Measurements from ENCODE around the gene SMYD3. TPM values are rescaled to one million over a fixed set of nuclear protein-coding genes. Genes with fewer than 3 reads are reported as not detected.
"Not testable (repeated sequence)": the region's sequence is repeated elsewhere in the genome, so short reads cannot be mapped to it uniquely, and the experiment has no call there.

Gene SMYD3
- total and polyA plus RNA-seq, 9 donors, result 10.8 to 24.0 (median 13.7) TPM

DNA sequence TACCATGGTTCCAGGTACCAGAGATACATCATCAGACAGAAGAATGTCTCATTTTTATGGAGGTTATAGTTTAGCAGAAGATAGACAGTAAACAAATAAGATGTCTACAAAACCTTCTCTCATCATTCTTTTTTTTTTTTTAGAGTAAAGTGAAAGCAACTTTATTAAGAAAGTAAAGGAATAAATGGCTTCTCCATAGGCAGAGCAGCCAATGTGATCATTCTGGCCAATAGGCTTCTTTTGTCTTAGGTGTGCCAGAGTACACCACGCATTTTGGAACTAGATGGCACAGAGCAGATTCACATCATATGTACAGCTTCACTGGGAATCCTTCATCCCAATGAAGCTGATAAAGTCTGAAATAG is 428.2 kb downstream of the SMYD3 start:
- intact Hi-C loops (cut with DNase I), result loop anchor here in 1 of 4 donors (5.0 kb wide), 1 partner anchor 437 kb away; no protein-coding TSS in a partner anchor

DNA sequence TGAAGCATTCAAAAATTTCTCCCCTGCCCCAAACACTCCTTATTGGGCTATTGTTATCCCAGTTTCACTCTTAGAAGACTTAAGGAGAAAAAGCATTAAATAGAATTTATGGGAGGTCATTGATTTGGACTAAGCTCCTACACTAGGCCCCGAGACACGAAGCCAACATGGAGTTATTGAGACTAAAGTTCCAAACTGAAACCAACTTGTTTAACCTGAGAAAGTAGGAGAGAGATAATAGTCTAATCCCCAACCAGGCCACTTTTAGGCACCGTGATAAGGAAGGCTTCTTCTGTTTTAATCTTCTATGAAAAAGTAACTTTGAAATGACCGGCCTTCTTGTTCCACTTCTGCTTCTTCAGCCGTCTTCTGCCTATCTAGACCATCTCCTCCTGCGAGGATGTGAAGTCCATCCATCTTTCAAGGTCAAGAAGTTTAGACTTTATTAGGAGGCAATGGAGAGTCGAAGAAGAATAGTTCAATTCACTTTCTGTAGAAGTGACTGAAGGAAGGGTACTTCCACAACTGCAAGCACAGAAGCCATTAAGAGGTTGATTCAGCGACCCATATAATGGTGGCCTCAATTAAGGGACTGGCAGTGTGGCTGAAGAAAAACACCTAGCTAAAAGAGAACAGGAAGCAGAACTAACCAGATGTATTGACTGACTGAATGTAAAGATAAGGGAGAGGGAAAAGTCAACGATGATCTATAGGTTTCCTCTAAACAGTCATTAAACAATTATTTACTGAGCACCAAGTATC is 428.8 kb downstream of the SMYD3 start:
- no peaks in the 10 kb centered on the region for H3K4me1 ChIP-seq (ENCODE audit: insufficient read depth)
- no peaks in the 10 kb centered on the region for H3K27me3 ChIP-seq
- no peak overlapping the region for H3K4me3 ChIP-seq
- WGBS, 3 donors, result 74 to 79% (median 79%) methylated on average over 9 of the region's 9 CpGs
- H3K9me3 ChIP-seq, result no peaks in the 10 kb centered on the region
- DNase-seq, result no peak
- H3K27ac ChIP-seq, result no peak overlapping the region
- TF ChIP-seq POLR2A (IDR thresholded peaks at IDR 0.05) (no peak), EP300 (IDR thresholded peaks at IDR 0.05) (no peak)
- TF ChIP-seq, protein P1, sequence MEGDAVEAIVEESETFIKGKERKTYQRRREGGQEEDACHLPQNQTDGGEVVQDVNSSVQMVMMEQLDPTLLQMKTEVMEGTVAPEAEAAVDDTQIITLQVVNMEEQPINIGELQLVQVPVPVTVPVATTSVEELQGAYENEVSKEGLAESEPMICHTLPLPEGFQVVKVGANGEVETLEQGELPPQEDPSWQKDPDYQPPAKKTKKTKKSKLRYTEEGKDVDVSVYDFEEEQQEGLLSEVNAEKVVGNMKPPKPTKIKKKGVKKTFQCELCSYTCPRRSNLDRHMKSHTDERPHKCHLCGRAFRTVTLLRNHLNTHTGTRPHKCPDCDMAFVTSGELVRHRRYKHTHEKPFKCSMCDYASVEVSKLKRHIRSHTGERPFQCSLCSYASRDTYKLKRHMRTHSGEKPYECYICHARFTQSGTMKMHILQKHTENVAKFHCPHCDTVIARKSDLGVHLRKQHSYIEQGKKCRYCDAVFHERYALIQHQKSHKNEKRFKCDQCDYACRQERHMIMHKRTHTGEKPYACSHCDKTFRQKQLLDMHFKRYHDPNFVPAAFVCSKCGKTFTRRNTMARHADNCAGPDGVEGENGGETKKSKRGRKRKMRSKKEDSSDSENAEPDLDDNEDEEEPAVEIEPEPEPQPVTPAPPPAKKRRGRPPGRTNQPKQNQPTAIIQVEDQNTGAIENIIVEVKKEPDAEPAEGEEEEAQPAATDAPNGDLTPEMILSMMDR (IDR thresholded peaks at IDR 0.05), result no peak
- intact Hi-C loops (cut with DNase I), result loop anchor here in 1 of 4 donors (5.0 kb wide), 1 partner anchor 436 kb away; no protein-coding TSS in a partner anchor
- no peaks in the 10 kb centered on the region for H3K36me3 ChIP-seq

More for the DNA sequence above, 428.2 kb downstream of the SMYD3 start:
- TF ChIP-seq POLR2A (IDR thresholded peaks at IDR 0.05) (no peak), EP300 (IDR thresholded peaks at IDR 0.05) (no peak)
- TF ChIP-seq, protein P1 (IDR thresholded peaks at IDR 0.05), result no peak
- Histone ChIP-seq H3K27ac (no peak overlapping the region), H3K4me3 (no peak overlapping the region), H3K4me1 (ENCODE audit: insufficient read depth) (no peaks in the 10 kb centered on the region), H3K9me3 (no peaks in the 10 kb centered on the region), H3K36me3 (no peaks in the 10 kb centered on the region), H3K27me3 (no peaks in the 10 kb centered on the region)
- no peak for DNase-seq
- 86 to 91% (median 88%) methylated on average over 1 of the region's 1 CpG for WGBS, 3 donors

DNA sequence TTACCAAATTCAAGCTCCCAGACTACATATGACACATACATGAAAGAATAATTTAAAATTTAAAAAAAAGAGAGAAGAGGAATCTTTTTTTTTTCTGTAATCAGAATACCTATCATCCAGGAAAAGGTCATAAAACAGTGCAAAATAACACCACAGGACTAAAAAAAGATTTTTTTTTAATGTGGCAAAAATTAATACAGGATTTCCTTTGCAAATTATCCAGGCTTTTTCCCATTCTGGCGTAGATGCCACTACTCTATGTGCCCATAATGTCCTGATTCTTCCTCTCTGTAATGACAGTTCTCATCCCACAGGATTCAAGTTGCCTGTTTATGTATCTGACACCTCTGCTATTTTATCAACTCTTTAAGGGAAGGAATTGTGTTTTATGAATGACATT is 429.6 kb downstream of the SMYD3 start:
- WGBS, 3 donors, result 71 to 92% (median 82%) methylated on average over 1 of the region's 1 CpG
- no peak for DNase-seq
- no peaks in the 10 kb centered on the region for H3K27me3 ChIP-seq

DNA sequence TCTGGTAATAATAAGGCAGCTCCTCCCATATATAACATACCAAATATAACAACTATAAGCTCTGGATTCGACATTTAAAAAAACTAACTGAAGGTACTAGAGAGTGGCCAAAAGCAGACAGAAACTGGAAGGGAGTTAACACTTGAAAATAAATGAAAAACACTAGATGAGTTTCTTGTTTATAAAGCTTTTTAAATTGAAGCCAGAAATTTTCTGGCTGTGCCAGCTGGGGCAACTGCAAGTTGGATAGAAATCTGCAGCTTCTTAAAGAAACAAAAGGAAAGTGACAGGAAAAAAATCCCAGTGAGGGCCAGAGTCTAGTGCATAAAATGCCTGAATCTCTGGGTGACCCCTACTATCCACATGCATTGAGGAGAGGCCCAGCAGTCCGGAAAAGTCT is 432.7 kb downstream of the SMYD3 start:
- TF ChIP-seq EP300 (IDR thresholded peaks at IDR 0.05), result no peak
- Histone ChIP-seq H3K36me3 (no peaks in the 10 kb centered on the region), H3K4me3 (no peak overlapping the region), H3K27ac (no peak overlapping the region), H3K9me3 (no peaks in the 10 kb centered on the region), H3K27me3 (no peaks in the 10 kb centered on the region), H3K4me1 (ENCODE audit: insufficient read depth) (peaks cover 2% of the 10 kb centered on the region)
- intact Hi-C loops (cut with DNase I), result no loop called here
- DNase-seq, result no peak
- WGBS, 3 donors, result 62 to 80% (median 75%) methylated on average over 2 of the region's 2 CpGs

More for the DNA sequence above, 429.6 kb downstream of the SMYD3 start:
- intact Hi-C loops (cut with DNase I), result loop anchor here in 1 of 4 donors (5.0 kb wide), 1 partner anchor 435 kb away; no protein-coding TSS in a partner anchor
- TF ChIP-seq EP300 (IDR thresholded peaks at IDR 0.05) (no peak), POLR2A (IDR thresholded peaks at IDR 0.05) (no peak)
- TF ChIP-seq, protein P1 (IDR thresholded peaks at IDR 0.05), result no peak
- Histone ChIP-seq H3K36me3 (no peaks in the 10 kb centered on the region), H3K4me1 (ENCODE audit: insufficient read depth) (no peaks in the 10 kb centered on the region), H3K27ac (no peak overlapping the region), H3K4me3 (no peak overlapping the region), H3K9me3 (no peaks in the 10 kb centered on the region)

DNA sequence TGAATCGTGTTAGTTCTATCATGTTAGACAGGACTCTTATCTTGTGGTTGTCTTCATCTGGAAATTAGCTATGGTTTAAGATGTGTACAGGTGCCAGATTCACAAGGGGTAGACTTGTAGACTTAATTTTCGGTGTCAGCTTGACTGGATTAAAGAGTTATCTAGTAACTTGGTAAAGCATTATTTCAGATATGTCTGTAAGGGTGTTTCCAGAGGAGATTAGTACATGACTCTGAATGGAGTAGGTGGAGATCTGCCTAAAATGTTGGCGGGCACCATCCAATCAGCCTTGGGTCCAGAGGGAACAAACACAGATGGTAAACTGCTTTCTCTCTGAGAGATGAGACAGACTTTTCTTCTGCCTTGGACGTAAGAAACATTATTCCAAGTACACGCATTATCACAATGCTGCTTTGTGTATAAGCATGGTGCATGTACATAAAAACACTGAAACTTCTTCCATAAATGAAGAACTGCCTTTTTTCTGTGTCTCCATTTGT is 434.6 kb downstream of the SMYD3 start:
- peaks cover 3% of the 10 kb centered on the region for H3K4me1 ChIP-seq (ENCODE audit: insufficient read depth)
- no peak overlapping the region for H3K4me3 ChIP-seq
- no peaks in the 10 kb centered on the region for H3K36me3 ChIP-seq
- H3K27ac ChIP-seq, result no peak overlapping the region
- DNase-seq, result no peak
- H3K9me3 ChIP-seq, result no peaks in the 10 kb centered on the region
- intact Hi-C loops (cut with DNase I), result no loop called here
- no peaks in the 10 kb centered on the region for H3K27me3 ChIP-seq
- 94 to 99% (median 95%) methylated on average over 5 of the region's 5 CpGs for WGBS, 3 donors
- TF ChIP-seq, protein P1 (IDR thresholded peaks at IDR 0.05), result no peak
- TF ChIP-seq EP300 (IDR thresholded peaks at IDR 0.05), result no peak
- no peak for TF ChIP-seq POLR2A (IDR thresholded peaks at IDR 0.05)

DNA sequence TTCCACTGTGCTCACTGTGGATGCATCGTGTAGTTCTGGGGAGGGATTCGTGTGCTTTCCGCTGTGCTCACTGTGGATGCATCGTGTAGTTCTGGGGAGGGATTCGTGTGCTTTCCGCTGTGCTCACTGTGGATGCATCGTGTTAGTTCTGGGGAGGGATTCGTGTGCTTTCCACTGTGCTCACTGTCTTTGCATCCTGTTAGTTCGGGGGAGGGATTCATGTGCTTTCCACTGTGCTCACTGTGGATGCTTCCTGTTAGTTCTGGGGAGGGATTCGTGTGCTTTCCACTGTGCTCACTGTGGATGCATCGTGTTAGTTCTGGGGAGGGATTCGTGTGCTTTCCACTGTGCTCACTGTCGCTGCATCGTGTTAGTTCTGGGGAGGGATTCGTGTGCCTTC is 435.1 kb downstream of the SMYD3 start:
- H3K27ac ChIP-seq; DNase-seq; H3K36me3 ChIP-seq; H3K27me3 ChIP-seq; intact Hi-C loops (cut with DNase I); H3K9me3 ChIP-seq; H3K4me1 ChIP-seq (ENCODE audit: insufficient read depth); H3K4me3 ChIP-seq: not testable (repeated sequence)
- WGBS, 3 donors, result 60 to 90% (median 78%) methylated on average over 8 to 15 of the region's 15 CpGs

DNA sequence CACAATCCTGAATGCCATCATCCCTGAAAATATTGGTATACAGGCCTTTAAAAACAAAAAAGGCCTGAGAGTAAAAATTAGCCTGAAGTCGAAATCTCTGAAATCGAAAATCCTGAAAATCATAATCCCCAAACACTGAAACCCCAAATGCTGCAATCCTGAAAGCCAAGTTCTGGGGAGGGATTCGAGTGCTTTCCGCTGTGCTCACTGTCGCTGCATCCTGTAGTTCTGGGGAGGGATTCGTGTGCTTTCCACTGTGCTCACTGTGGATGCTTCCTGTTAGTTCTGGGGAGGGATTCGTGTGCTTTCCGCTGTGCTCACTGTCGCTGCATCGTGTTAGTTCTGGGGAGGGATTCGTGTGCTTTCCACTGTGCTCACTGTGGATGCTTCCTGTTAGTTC is 435.5 kb downstream of the SMYD3 start:
- DNase-seq; H3K4me1 ChIP-seq (ENCODE audit: insufficient read depth); H3K27ac ChIP-seq; intact Hi-C loops (cut with DNase I); H3K9me3 ChIP-seq; H3K4me3 ChIP-seq; H3K36me3 ChIP-seq; H3K27me3 ChIP-seq: not testable (repeated sequence)
- 77 to 89% (median 87%) methylated on average over 11 of the region's 11 CpGs for WGBS, 3 donors
